ENCODE data around the gene MISP3. TPM values are rescaled to one million over a fixed set of nuclear protein-coding genes. Genes with fewer than 3 reads are reported as not detected.

MISP3 gene
- total and polyA plus RNA-seq, 9 of the 15 experiments (the other 6 are each of a cell fraction or from before 2014, with no cell fraction given), result 0.25 to 5.6 (median 1.6) TPM

- TF ChIP-seq, protein P1, sequence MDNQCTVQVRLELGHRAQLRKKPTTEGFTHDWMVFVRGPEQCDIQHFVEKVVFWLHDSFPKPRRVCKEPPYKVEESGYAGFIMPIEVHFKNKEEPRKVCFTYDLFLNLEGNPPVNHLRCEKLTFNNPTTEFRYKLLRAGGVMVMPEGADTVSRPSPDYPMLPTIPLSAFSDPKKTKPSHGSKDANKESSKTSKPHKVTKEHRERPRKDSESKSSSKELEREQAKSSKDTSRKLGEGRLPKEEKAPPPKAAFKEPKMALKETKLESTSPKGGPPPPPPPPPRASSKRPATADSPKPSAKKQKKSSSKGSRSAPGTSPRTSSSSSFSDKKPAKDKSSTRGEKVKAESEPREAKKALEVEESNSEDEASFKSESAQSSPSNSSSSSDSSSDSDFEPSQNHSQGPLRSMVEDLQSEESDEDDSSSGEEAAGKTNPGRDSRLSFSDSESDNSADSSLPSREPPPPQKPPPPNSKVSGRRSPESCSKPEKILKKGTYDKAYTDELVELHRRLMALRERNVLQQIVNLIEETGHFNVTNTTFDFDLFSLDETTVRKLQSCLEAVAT (IDR thresholded peaks at IDR 0.05), result no peak
- TF ChIP-seq MBD2 (IDR thresholded peaks at IDR 0.05; ENCODE audit: borderline replicate concordance, low read depth) (peak; percentile 90), GABPB1 (CRISPR knock-in tag; IDR thresholded peaks at IDR 0.05) (peak; percentile 98), MED1 (CRISPR knock-in tag; IDR thresholded peaks at IDR 0.05; ENCODE audit: borderline replicate concordance) (no peak), SAFB (IDR thresholded peaks at IDR 0.05; ENCODE audit: borderline replicate concordance, low read depth, low read length) (no peak), ZNF184 (CRISPR knock-in tag; IDR thresholded peaks at IDR 0.05) (no peak), TOE1 (IDR thresholded peaks at IDR 0.05; ENCODE audit: borderline replicate concordance) (no peak; the same call in 1 of the 2 replicates), TOE1 (CRISPR knock-in tag; IDR thresholded peaks at IDR 0.05; ENCODE audit: borderline replicate concordance, low read depth) (no peak), NR0B1 (IDR thresholded peaks at IDR 0.05; ENCODE audit: partially characterized antibody) (no peak), ZNF41 (CRISPR knock-in tag; conservative IDR thresholded peaks at IDR 0.05) (no peak), NFXL1 (CRISPR knock-in tag; IDR thresholded peaks at IDR 0.05) (no peak)
- TF ChIP-seq, protein P2, sequence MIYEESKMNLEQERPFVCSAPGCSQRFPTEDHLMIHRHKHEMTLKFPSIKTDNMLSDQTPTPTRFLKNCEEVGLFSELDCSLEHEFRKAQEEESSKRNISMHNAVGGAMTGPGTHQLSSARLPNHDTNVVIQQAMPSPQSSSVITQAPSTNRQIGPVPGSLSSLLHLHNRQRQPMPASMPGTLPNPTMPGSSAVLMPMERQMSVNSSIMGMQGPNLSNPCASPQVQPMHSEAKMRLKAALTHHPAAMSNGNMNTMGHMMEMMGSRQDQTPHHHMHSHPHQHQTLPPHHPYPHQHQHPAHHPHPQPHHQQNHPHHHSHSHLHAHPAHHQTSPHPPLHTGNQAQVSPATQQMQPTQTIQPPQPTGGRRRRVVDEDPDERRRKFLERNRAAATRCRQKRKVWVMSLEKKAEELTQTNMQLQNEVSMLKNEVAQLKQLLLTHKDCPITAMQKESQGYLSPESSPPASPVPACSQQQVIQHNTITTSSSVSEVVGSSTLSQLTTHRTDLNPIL (CRISPR knock-in tag; IDR thresholded peaks at IDR 0.05), result no peak
- TF ChIP-seq, protein P3, sequence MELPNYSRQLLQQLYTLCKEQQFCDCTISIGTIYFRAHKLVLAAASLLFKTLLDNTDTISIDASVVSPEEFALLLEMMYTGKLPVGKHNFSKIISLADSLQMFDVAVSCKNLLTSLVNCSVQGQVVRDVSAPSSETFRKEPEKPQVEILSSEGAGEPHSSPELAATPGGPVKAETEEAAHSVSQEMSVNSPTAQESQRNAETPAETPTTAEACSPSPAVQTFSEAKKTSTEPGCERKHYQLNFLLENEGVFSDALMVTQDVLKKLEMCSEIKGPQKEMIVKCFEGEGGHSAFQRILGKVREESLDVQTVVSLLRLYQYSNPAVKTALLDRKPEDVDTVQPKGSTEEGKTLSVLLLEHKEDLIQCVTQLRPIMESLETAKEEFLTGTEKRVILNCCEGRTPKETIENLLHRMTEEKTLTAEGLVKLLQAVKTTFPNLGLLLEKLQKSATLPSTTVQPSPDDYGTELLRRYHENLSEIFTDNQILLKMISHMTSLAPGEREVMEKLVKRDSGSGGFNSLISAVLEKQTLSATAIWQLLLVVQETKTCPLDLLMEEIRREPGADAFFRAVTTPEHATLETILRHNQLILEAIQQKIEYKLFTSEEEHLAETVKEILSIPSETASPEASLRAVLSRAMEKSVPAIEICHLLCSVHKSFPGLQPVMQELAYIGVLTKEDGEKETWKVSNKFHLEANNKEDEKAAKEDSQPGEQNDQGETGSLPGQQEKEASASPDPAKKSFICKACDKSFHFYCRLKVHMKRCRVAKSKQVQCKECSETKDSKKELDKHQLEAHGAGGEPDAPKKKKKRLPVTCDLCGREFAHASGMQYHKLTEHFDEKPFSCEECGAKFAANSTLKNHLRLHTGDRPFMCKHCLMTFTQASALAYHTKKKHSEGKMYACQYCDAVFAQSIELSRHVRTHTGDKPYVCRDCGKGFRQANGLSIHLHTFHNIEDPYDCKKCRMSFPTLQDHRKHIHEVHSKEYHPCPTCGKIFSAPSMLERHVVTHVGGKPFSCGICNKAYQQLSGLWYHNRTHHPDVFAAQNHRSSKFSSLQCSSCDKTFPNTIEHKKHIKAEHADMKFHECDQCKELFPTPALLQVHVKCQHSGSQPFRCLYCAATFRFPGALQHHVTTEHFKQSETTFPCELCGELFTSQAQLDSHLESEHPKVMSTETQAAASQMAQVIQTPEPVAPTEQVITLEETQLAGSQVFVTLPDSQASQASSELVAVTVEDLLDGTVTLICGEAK (IDR thresholded peaks at IDR 0.05), result peak; percentile 99
- TF ChIP-seq, protein P3 (CRISPR knock-in tag; IDR thresholded peaks at IDR 0.05), result no peak
Observed at GRCh38 chr19:14080887-14081796, 8.6 kb downstream of the MISP3 start (continued).
